AG04449 (cell line): Measurements from ENCODE around the gene PNMA8C.

ENCODE experiments used
- CTCF ChIA-PET: fragments of 350-600 bp; formaldehyde crosslinking; extraction: SDS; loops from one replicate; lab custom pipeline; 2021; ENCODE audit warnings: antibody characterized with exemption; lab: Yijun Ruan, JAX
- POLR2A ChIA-PET: fragments of 400-600, 350-600 bp; formaldehyde crosslinking; extraction: SDS; loops from one replicate; lab custom pipeline; 2020; ENCODE audit warnings: antibody characterized with exemption, inconsistent platforms; lab: Yijun Ruan, JAX
- DNase-seq: peaks from one replicate; pipeline ENCODE4 v3.0.0-alpha.2; 2010; ENCODE audit warnings: low read depth, low spot score
- H3K4me3 ChIP-seq: 2 replicates; pipeline ENCODE4 v1.5.1; 2011; ENCODE audit warnings: low read depth, mild to moderate bottlenecking, control low read depth, low read length
- CTCF ChIP-seq: IDR thresholded peaks from one replicate; pipeline ENCODE4 v1.5.1; 2011; ENCODE audit warnings: mild to moderate bottlenecking, moderate library complexity, low read length, control low read depth, inconsistent platforms; ENCODE audit not compliant: insufficient read depth; ENCODE audit errors: missing control alignments

Gene PNMA8C

DNA sequence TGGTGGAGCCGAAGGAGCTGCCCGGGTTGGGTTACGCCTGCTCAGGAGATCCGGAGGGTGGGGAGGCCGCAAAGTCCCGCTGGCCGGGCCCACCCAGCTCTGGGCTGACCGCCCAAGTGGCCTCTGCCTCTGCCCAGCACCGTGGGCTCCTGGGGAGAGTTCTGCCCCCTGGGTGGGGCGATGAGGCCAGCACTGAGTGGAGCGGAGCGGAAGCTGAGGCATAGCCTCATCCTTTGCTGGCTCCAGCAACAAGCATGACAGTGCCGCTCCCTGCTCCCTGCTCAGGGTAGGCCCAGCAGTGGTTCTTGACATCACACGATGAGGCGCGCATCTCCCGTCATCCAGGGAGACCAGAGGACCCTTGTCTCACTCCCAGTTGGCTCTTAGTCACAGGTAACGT lies 37.9 kb downstream of the PNMA8C start:
- H3K4me3 ChIP-seq, result no peak overlapping the region
- ChIA-PET POLR2A (no interaction called here), CTCF (interaction anchor here (1.0 to 8.7 kb wide), 7 partner anchors 9 to 108 kb away, joined by 3 to 151 read pairs (median 5); no protein-coding TSS in a partner anchor)
- no peak for TF ChIP-seq CTCF
- DNase-seq, result no peak

DNA sequence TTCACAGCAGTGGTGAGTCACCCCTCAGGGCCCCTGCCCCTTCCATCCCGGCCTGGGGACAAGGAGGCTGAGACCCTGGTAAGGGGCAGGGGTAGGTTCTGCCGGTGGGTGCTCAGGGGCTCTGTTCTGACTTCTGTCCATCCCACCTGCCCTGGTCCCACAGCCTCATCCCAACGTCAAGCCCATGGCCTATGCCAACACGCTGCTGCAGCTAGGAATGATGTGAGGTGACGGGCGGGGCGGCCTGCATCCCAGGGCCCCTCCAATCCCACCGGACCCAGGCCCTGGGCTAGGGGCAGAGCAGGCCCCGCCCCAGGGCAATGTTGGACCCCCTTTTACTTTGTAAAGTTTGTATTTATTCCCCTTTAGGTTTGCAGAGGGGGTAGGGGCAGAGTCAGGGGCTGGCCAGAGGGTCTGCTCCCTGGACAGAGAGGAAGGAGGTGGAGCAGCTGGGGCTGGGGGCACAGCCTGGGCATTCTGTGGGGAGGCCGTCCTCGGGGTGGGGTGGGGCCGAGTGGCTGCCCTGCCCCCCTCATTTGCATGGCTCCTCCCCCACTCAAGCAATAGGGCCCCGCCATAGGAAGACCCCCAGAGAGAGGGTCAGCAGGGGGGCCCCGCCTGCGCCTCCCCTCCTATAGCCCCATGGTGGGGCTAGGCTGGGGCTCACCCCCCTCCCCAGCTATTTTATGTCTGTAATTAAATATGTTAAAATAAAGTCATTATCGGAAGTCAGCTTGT lies 38.4 kb downstream of the PNMA8C start:
- POLR2A ChIA-PET, result no interaction called here
- CTCF ChIA-PET, result interaction anchor here (1.0 to 8.7 kb wide), 6 partner anchors 8 to 107 kb away, joined by 3 to 151 read pairs (median 18); no protein-coding TSS in a partner anchor
- TF ChIP-seq CTCF, result no peak
- DNase-seq, result no peak
- H3K4me3 ChIP-seq, result no peak overlapping the region

DNA sequence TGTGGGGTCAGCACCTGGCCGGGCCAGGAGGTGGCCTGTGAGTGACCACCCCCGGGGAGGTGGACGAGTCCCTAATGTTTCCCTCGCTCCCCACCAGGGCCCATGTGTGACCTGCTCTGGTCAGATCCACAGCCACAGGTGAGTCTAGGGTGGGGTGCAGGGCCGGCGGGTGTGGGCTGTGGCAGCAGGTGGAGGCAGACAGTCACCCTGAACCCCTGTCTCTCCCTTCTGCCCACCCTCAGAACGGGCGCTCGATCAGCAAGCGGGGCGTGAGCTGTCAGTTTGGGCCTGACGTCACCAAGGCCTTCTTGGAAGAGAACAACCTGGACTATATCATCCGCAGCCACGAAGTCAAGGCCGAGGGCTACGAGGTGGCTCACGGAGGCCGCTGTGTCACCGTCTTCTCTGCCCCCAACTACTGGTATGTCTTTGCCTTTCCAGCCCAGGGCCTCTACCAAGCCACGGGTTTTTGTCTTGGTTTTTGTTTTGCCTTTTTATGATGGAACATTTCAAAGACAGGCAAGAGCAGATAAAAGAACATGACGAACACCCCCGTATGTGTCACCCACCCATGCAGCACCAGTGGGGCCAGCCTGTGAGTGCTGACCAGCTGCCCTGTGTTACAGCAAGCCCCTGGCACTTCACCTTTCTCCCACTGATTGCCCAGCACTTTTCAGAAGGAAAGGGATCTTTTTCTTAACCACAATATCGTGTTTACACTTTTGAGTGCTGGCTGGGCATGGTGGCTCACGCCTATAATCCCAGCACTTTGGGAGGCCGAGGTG lies 40.2 kb downstream of the PNMA8C start:
- ChIA-PET CTCF (interaction anchor here (1.0 to 12.8 kb wide), 4 partner anchors 6 to 100 kb away, joined by 4 to 151 read pairs (median 27); no protein-coding TSS in a partner anchor), POLR2A (no interaction called here)
- no peak overlapping the region for H3K4me3 ChIP-seq
- no peak for TF ChIP-seq CTCF
- DNase-seq, result no peak

DNA sequence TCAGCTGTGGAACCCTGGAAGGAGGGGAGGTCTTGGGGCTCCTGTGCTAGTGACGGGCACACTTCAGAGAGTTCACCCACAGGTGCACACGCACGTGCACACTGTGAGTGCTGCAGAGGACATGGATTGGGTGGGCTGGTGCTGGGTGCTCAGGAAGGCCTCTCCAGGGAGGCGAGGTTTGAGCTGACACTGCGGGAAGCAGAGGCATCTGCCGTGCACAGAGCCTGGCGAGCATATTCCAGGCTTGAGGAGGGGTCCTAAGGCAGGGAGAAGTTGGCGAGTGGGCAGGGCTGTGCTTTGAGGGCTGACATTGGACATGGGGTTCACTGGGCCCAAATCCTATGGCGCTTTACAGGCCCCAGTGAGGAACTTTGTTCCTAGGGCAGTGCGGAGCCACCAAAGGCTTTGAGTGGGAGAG lies 41.0 kb downstream of the PNMA8C start:
- CTCF ChIA-PET, result interaction anchor here (3.1 to 12.8 kb wide), 2 partner anchors 6 to 16 kb away, joined by 22 to 151 read pairs; no protein-coding TSS in a partner anchor
- no peak for DNase-seq
- POLR2A ChIA-PET, result no interaction called here
- no peak overlapping the region for H3K4me3 ChIP-seq
- no peak for TF ChIP-seq CTCF

DNA sequence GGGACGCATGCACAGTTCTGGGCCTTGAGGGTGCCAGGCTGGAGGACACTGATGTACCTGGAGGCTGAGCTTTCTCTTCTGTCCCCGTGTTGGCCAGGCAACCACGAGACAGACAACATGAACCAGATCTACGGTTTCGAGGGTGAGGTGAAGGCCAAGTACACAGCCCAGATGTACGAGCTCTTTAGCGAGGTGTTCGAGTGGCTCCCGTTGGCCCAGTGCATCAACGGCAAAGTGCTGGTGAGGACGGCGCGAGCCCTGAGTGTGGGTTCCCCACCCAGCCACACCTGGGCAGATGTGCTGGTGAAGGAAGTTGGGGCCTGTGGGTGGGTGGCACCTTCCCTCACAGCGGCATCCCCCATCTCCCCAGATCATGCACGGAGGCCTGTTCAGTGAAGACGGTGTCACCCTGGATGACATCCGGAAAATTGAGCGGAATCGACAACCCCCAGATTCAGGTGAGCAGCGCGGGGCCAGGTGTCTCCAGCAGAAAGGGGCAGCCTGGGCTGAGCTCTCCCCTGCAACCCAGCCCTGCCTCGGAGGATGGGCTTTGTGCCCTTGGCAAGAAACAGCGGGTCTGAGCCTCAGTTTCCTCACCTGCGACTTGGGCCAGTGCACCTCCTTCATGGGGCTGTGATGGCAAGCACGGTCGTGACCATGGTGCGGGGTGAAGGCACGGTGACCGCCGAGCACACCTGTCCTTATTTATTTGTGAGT lies 41.6 kb downstream of the PNMA8C start:
- CTCF ChIA-PET, result interaction anchor here (0.7 to 12.8 kb wide), 4 partner anchors 7 to 40 kb away, joined by 3 to 151 read pairs (median 12); partner anchors contain the start of gene PPP5C
- POLR2A ChIA-PET, result no interaction called here
- no peak for TF ChIP-seq CTCF
- no peak overlapping the region for H3K4me3 ChIP-seq
- DNase-seq, result no peak

- ChIA-PET POLR2A (no interaction called here), CTCF (interaction anchor here (0.7 to 12.8 kb wide), 4 partner anchors 8 to 39 kb away, joined by 3 to 151 read pairs (median 12); partner anchors contain the start of gene PPP5C)
- H3K4me3 ChIP-seq, result no peak overlapping the region
- no peak for DNase-seq
- no peak for TF ChIP-seq CTCF
Measured at GRCh38 chr19:46386151-46386550, 42.6 kb downstream of the PNMA8C start.
